ENCODE measurements around the gene SYNM. TPM values are rescaled to one million over a fixed set of nuclear protein-coding genes. Genes with fewer than 3 reads are reported as not detected.

Gene SYNM
- total RNA-seq, 1 experiment from 2014 or later = 3.3 TPM

GRCh38 chr15:99087405-99087943 lies 17.4 kb upstream of the SYNM start:
- H3K9ac ChIP-seq (ENCODE audit: low read length) = no peak overlapping the region
- no peak overlapping the region for H3K27ac ChIP-seq (ENCODE audit: low read depth, low read length)
- no peak for TF ChIP-seq ATF3 (IDR thresholded peaks at IDR 0.05)
- no peak for TF ChIP-seq EZH2 (IDR thresholded peaks at IDR 0.05)
- TF ChIP-seq REST (IDR thresholded peaks at IDR 0.05; ENCODE audit: low read depth) = no peak
- TF ChIP-seq FOSL1 (IDR thresholded peaks at IDR 0.05; ENCODE audit: low read depth) = no peak
- TF ChIP-seq CEBPB (IDR thresholded peaks at IDR 0.05; ENCODE audit: low read depth) = no peak
- TF ChIP-seq POLR2A (IDR thresholded peaks at IDR 0.05; ENCODE audit: borderline replicate concordance, extremely low read depth, insufficient read depth, insufficient read length) = no peak
- no peak for TF ChIP-seq POLR2AphosphoS5 (IDR thresholded peaks at IDR 0.05; ENCODE audit: low read depth, low read length)
- H3K27me3 ChIP-seq (ENCODE audit: insufficient read depth, low read length) = no peaks in the 10 kb centered on the region
- no peak for DNase-seq (ENCODE audit: low read depth, low spot score)
- CTCF ChIA-PET = interaction anchor here (2.2 kb wide), 1 partner anchor 10 kb away, joined by 12 read pairs; no protein-coding TSS in a partner anchor
- no peak for ATAC-seq
- H3K36me3 ChIP-seq (ENCODE audit: control insufficient read depth in 1 of 2, insufficient read depth in 2 of 2, low read length in 2 of 2) = no peaks in the 10 kb centered on the region
- intact Hi-C loops (cut with micrococcal nuclease) = no loop called here
- H3K4me3 ChIP-seq (replicated peaks in 1 of 2; ENCODE audit: low read depth in 1 of 2, low read length in 2 of 2) = no peak overlapping the region
- no peaks in the 10 kb centered on the region for H3K9me3 ChIP-seq (ENCODE audit: control insufficient read depth in 1 of 2, insufficient read depth in 1 of 2, low read depth in 1 of 2, low read length in 2 of 2)
- no peaks in the 10 kb centered on the region for H3K79me2 ChIP-seq (ENCODE audit: insufficient read depth, low read length)
- no peaks in the 10 kb centered on the region for H3K9me2 ChIP-seq (ENCODE audit: insufficient read depth)
- no peaks in the 10 kb centered on the region for H3K4me1 ChIP-seq (ENCODE audit: control insufficient read depth in 1 of 2, insufficient read depth in 2 of 2, low read length in 2 of 2)
- RAD21 ChIA-PET (ENCODE audit: low non-redundant PET in 1 of 2, low total read pairs in 2 of 2, uncharacterized antibody in 2 of 2, unreplicated experiment in 2 of 2) = no interaction called here
- no peak overlapping the region for H2AFZ ChIP-seq (ENCODE audit: low read depth, low read length, poor library complexity, severe bottlenecking)
- H3K4me2 ChIP-seq (ENCODE audit: low read length) = no peak overlapping the region
- no peaks in the 10 kb centered on the region for H4K20me1 ChIP-seq (ENCODE audit: insufficient read depth)
- BruUV-seq (replicated peaks) = no TSS peak
- POLR2A ChIA-PET = no interaction called here

All from HCT116 (cell line).